GM19193 (cell line): Measurements from ENCODE around the gene WDR44.
A peak's percentile ranks its signal among the peaks of the same experiment; 100 is the strongest.

ENCODE experiments used
- POLR2A ChIP-seq: IDR thresholded peaks from 4 replicates; pipeline ENCODE4 v1.6.1; 2011; ENCODE audit not compliant: insufficient read depth, insufficient read length; ENCODE audit errors: extremely low read depth

WDR44 gene

DNA sequence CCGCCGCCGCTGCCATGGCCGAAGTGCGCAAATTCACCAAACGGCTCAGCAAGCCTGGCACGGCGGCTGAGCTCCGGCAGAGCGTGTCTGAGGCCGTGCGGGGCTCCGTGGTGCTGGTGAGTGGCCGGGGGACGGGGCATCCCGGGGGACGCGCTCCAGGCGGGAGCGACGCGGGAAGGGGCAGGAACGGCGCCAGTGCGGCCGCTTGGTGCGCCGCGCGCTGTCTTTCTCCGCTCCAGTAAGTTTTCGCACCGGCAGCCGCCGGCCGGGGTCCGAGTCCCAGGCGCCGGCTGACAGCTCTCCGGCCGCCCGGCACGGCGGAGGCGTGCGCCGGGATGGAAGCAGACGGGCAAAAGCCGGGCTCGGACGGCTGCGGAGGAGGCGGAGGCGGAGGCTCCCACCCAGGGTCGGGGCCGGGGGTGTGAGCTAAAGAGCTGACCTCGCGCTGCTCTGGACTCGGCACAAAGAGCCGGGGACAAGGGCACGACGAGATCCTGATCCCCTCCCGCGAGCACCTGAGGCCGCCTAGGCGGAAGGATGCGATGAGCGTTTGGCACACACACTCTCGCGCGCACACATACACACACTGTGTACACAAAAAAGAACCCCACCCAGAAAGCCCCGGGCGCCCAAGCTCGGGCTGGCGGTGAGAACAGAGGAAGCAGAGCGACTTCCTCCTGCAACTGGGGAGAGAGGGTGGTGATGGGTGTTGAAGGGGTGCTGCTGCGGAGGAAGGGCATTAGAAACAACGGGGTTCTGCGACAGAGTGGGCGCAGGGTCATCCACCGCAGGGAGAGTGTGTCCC lies 150.3 kb downstream of the WDR44 start:
- peak; percentile 65 for TF ChIP-seq POLR2A

DNA sequence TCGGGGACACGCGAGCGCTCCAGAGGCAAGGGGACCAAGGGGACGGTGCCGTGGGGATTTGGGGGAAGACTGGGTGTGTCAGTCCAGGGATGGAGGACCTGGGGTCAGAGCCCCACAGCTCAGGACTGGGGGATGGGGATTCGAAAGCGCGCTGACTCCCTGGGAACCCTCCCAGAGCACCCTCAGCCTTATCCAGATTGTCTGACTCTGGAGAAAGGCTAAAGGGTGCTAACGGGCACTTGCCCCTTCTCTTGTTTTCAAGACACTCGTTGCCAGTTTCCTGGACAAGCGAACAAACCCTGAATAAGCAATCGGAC lies 150.8 kb downstream of the WDR44 start:
- no peak for TF ChIP-seq POLR2A

DNA sequence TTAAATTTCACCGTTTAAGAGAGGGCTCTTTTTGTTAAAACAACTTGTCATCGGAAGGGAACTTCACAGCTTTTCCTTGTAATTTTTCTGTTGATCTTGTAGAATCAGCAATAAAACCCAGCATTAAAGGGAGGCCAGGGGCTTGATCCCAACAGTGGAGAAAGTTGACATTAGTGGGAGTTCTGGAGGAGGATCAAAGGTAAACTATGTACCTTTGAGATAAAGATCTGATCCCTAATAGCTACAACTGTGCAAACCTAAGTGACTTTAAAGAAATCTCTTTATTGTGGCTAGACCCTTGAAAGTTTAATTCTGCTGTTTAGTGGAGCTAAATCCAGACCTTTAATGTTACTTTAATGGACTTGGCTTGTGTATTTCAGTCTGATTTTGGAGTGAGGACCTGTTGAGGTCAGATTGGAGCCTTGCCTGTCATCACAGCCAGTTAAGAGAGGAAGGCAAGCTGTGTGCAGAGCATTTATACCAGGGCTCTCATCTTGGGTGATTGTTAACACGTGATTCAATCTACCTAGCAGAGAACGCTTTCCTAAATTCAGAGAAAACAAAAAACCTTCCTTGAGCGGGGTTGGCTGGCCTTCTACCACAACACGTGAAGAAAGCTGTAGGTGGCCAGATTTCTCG lies 151.4 kb downstream of the WDR44 start:
- TF ChIP-seq POLR2A = peak; percentile 18

DNA sequence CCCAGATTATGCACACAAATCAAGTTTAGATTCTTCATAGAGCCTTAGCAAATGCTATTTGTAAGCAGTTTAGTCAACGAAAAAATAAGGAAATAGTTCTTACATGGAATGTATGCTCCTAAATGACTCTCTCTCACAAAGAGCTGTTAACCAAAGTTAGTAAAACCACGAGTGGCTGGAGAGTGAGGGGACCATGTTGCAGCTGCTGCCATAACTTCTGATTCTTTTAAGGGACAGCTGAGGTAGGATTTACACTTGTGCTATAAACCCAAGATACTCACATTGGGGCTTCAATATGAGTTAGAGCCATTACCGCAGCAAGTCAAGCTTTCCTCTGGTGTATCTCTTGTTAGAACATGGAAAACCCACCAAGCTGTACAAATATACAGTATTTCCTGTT lies 152.4 kb downstream of the WDR44 start:
- no peak for TF ChIP-seq POLR2A

DNA sequence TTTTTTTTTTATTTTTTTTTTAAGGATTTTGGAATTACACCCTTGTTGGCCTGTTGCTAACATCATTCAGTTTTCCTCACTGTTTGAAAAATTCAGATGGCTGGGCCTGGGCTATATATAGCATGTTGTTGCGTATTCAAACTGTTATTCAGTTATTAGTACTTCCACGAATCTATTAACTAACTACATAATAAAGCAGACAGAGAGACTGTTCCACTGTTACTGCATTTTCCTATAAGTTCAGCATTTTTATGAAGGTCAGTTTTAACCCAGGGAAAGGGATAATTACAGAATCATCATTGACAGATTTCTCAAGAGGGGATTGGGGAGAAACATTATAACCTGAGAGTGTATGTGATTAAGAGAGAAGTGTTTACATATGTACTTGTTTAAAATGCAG lies 152.8 kb downstream of the WDR44 start:
- TF ChIP-seq POLR2A = no peak

DNA sequence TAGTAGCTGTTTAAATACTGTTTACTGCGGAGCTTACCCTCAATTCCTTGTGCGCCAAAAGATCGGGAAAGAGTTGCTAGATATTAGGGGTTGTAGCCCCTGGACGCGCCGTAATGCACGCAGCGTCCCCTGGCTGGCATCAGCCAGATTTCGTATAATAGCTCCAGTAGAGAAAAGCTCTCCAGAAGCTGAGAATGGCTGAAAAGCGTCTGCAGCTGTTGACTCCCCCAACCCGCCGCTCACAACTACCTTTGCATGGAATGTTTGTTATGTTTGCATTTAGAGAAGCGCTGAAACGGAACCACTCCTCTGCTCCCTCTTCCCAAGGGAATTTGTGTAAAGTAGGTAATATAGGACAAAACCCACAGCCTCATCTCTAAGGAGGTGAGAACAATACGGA lies 153.4 kb downstream of the WDR44 start:
- no peak for TF ChIP-seq POLR2A
